Measurements from ENCODE around the gene MYO10. TPM values are rescaled to one million over a fixed set of nuclear protein-coding genes. Genes with fewer than 3 reads are reported as not detected.

MYO10 gene
- total and polyA plus RNA-seq, 2 of the 8 experiments (the other 6 are each of a cell fraction or from before 2014, with no cell fraction given) = 21.5 to 107 TPM

DNA sequence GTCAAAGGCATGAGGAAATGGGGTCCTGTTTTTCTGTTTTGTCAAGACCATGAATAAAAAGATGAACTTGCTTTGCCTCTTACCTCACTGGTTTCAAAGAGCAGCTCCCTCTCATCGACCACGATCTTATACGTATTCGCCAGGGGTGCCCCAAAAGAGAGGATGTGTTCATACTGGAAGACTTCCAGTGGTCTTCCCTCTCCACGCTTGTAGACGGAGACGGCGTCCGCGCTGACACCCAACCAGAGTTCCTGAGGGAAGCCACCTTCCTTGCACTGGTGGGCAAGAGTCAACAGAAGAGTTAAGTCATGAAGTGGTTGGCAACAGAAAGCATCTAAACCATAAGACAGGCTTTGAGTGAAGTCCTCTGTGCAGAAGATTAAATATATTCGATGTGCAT, 267.9 kb downstream of the MYO10 start:
- Histone ChIP-seq H2BK5ac (ENCODE audit: low read depth, low read length) (no peak overlapping the region), H3K23me2 (ENCODE audit: low read depth, low read length) (no peaks in the 10 kb centered on the region), H3K18ac (ENCODE audit: extremely low read depth, low read length) (no peak overlapping the region), H3K27me3 (replicated peaks in 1 of 4; ENCODE audit: control insufficient read depth in 3 of 4, extremely low read depth in 1 of 4, insufficient read depth in 3 of 4, low read length in 3 of 4) (no peaks in the 10 kb centered on the region), H3K79me2 (ENCODE audit: control insufficient read depth in 1 of 2, insufficient read depth in 2 of 2, low read length in 2 of 2) (no peaks in the 10 kb centered on the region), H3K4me3 (ENCODE audit: extremely low read depth in 1 of 4, insufficient read depth in 2 of 4, low read depth in 3 of 4, low read length in 4 of 4) (no peak overlapping the region), H4K91ac (replicated peaks; ENCODE audit: insufficient read length, low read length) (no peak overlapping the region), H3K4me1 (replicated peaks in 1 of 4; ENCODE audit: control insufficient read depth in 3 of 4, insufficient read depth in 4 of 4, low read length in 3 of 4) (no peaks in the 10 kb centered on the region), H2BK20ac (ENCODE audit: low read length) (no peak overlapping the region), H3K36me3 (ENCODE audit: control insufficient read depth in 2 of 4, insufficient read depth in 4 of 4, low read length in 3 of 4) (peaks cover 49 to 92% (median 71%) of the 10 kb centered on the region in 4 experiments), H2AK5ac (ENCODE audit: low read depth, low read length) (no peak overlapping the region), H4K8ac (ENCODE audit: extremely low read depth, insufficient read depth, low read length) (no peak overlapping the region), H3K4me2 (ENCODE audit: insufficient read depth in 1 of 2, low read depth in 2 of 2, low read length in 2 of 2) (no peak overlapping the region), H2AFZ (ENCODE audit: low read length) (no peak overlapping the region), H3K23ac (ENCODE audit: insufficient read length) (no peak overlapping the region), H3K79me1 (ENCODE audit: low read depth, low read length) (no peaks in the 10 kb centered on the region), H3K27ac (ENCODE audit: low read depth, low read length) (no peak overlapping the region), H4K5ac (ENCODE audit: insufficient read length, low read depth, low read length) (no peak overlapping the region), H3K9ac (replicated peaks in 1 of 4; ENCODE audit: extremely low read depth in 1 of 4, low read depth in 3 of 4, low read length in 3 of 4) (no peak overlapping the region), H2BK120ac (replicated peaks; ENCODE audit: low read depth, low read length) (no peak overlapping the region), H3K4ac (replicated peaks; ENCODE audit: insufficient read length, low read depth, low read length) (no peak overlapping the region), H3K14ac (ENCODE audit: insufficient read length) (no peak overlapping the region), H2BK15ac (ENCODE audit: low read length) (no peak overlapping the region), H4K20me1 (replicated peaks in 1 of 2; ENCODE audit: control insufficient read depth in 1 of 2, insufficient read depth in 2 of 2, low read length in 2 of 2) (peaks cover 5 to 10% of the 10 kb centered on the region in 2 experiments), H2BK12ac (ENCODE audit: low read depth, low read length) (no peak overlapping the region), H3K56ac (replicated peaks; ENCODE audit: insufficient read length, low read depth, low read length) (no peak overlapping the region), H3K9me3 (ENCODE audit: insufficient read depth in 2 of 2, low read depth in 1 of 2, low read length in 1 of 2) (no peaks in the 10 kb centered on the region)
- POLR2A ChIA-PET (ENCODE audit: partially characterized antibody) = interaction anchor here (1.6 to 2.0 kb wide), 2 partner anchors 13 to 23 kb away, joined by 3 to 5 read pairs; no protein-coding TSS in a partner anchor
- no peak for FAIRE-seq
- WGBS, 2 experiments (ENCODE audit: extremely low coverage in 1 of 2, insufficient coverage in 1 of 2, insufficient read length in 1 of 2, insufficient replicate concordance in 2 of 2, low coverage in 1 of 2, low lambda C conversion rate in 2 of 2, missing lambda C conversion rate in 1 of 2) = 94% methylated on average over 11 of the region's 11 CpGs; no CpG with 5 or more reads in 1 of the 2 experiments
- CTCF ChIA-PET (ENCODE audit: partially characterized antibody) = interaction anchor here (0.7 to 6.5 kb wide), 8 partner anchors 7 to 178 kb away, joined by 3 to 51 read pairs (median 18); no protein-coding TSS in a partner anchor
- DNase-seq (ENCODE audit: low read depth in 1 of 2, low spot score in 2 of 2) = no peak
- TF ChIP-seq EZH2 (IDR thresholded peaks at IDR 0.05; ENCODE audit: low read depth, low read length, severe bottlenecking) (no peak), GABPA (IDR thresholded peaks at IDR 0.05; ENCODE audit: borderline replicate concordance, insufficient read depth, low read length) (no peak), CBX5 (IDR thresholded peaks at IDR 0.05; ENCODE audit: low read depth, low read length) (no peak)
